ENCODE data around the gene CLASP1.

GRCh38 chr2:121541495-121541894 is 107.8 kb downstream of the CLASP1 start:
- TF ChIP-seq CTCF (IDR thresholded peaks at IDR 0.05; ENCODE audit: insufficient read depth, low read length): no peak
- TF ChIP-seq POLR2AphosphoS5 (IDR thresholded peaks at IDR 0.05; ENCODE audit: low read depth): no peak
- no peak for TF ChIP-seq GABPA (IDR thresholded peaks at IDR 0.05; ENCODE audit: low read depth)
- no peak for TF ChIP-seq SPI1 (IDR thresholded peaks at IDR 0.05; ENCODE audit: borderline replicate concordance, low read depth)
- TF ChIP-seq REST (IDR thresholded peaks at IDR 0.05; ENCODE audit: insufficient replicate concordance, low read depth): no peak

Measured in HL-60 (cell line).